HepG2 (cell line): ENCODE measurements around the gene P4HA1. TPM values are rescaled to one million over a fixed set of nuclear protein-coding genes. Genes with fewer than 3 reads are reported as not detected.
A peak's percentile ranks its signal among the peaks of the same experiment; 100 is the strongest.

Experiments used
- ATAC-seq: fragments of 200-7000 bp; cut with Tn5 transposase; 3 replicates; pipeline ENCODE4 v1.9.1; 2020; ENCODE audit warnings: mild to moderate bottlenecking, moderate library complexity
- BruUV-seq: library from RNA; stranded (reverse); fragments of 400-500 nt; replicated peaks from 2 replicates; lab custom pipeline; 2021; lab: Mats Ljungman, UMichigan
- CTCF ChIA-PET: fragments of 300-600 bp; formaldehyde crosslinking; extraction: SDS; loops from one replicate; lab custom pipeline; 2021; ENCODE audit warnings: low total read pairs, inconsistent platforms, low intra/inter-chr PET ratio; lab: Yijun Ruan, JAX
- POLR2A ChIA-PET: fragments of 350-600 bp; sonication (Branson Sonifier 250); formaldehyde crosslinking; loops from one replicate; lab custom pipeline; 2020; ENCODE audit warnings: antibody characterized with exemption, inconsistent platforms; lab: Yijun Ruan, JAX
- DNase-seq: peaks from one replicate; pipeline ENCODE4 v3.0.0-alpha.2; 2015; ENCODE audit warnings: low spot score
- FAIRE-seq: peaks from 3 replicates; lab custom pipeline; 2011; peaks lifted over from hg19 to GRCh38; lab: Jason Lieb, UNC
- H2AFZ ChIP-seq: one replicate; pipeline ENCODE4 v1.6.1; 2011; ENCODE audit warnings: low read length, inconsistent platforms
- H3K27ac ChIP-seq: fragments of 300-600 bp; 3 replicates; pipeline ENCODE4 v1.8.0; 2011; ENCODE audit warnings: mixed run types, mild to moderate bottlenecking, mixed read lengths, low read length, inconsistent platforms; ENCODE audit not compliant: insufficient read depth; ENCODE audit errors: extremely low read length
- H3K27me3 ChIP-seq, 2 experiments: fragments of 200-600 bp in 1 of 2; 2 replicates in 1 of 2; 3 replicates in 1 of 2; pipeline versions ENCODE4 v1.6.0 to v1.8.0; 2011; ENCODE audit warnings: low read length in 2 of 2, mild to moderate bottlenecking in 2 of 2, moderate library complexity in 2 of 2, inconsistent platforms in 1 of 2; ENCODE audit not compliant: insufficient read depth in 2 of 2, control insufficient read depth in 1 of 2
- H3K36me3 ChIP-seq, 2 experiments: fragments of 200-600 bp in 1 of 2; replicated peaks in 1 of 2; 2 replicates in 1 of 2; 3 replicates in 1 of 2; pipeline versions ENCODE4 v1.5.1 to v1.8.0; 2011; ENCODE audit warnings: low read length in 2 of 2, inconsistent platforms in 1 of 2; ENCODE audit not compliant: insufficient read depth in 2 of 2, control insufficient read depth in 1 of 2
- H3K4me1 ChIP-seq: 2 replicates; pipeline ENCODE4 v1.5.1; 2012; ENCODE audit warnings: low read length, inconsistent platforms; ENCODE audit not compliant: insufficient read depth
- H3K4me2 ChIP-seq: 2 replicates; pipeline ENCODE4 v1.6.0; 2011; ENCODE audit warnings: low read depth, low read length, inconsistent platforms
- H3K4me3 ChIP-seq, 3 experiments: fragments of 200-600 bp in 1 of 3; sonication (generic), shearing (Covaris generic) in 1 of 3; replicated peaks in 1 of 3; 2 replicates each; pipeline ENCODE4 v1.5.1; 2011 to 2016; ENCODE audit warnings: low read length in 3 of 3, inconsistent platforms in 2 of 3, low read depth in 2 of 3, mild to moderate bottlenecking in 2 of 3, control low read depth in 1 of 3, mixed read lengths in 1 of 3; ENCODE audit not compliant: insufficient read depth in 1 of 3
- H3K79me2 ChIP-seq: one replicate; pipeline ENCODE4 v1.6.1; 2011; ENCODE audit warnings: low read length, inconsistent platforms; ENCODE audit not compliant: insufficient read depth
- H3K9ac ChIP-seq: 2 replicates; pipeline ENCODE4 v1.6.0; 2011; ENCODE audit warnings: mild to moderate bottlenecking, low read depth, low read length, inconsistent platforms; ENCODE audit not compliant: insufficient read depth
- H3K9me3 ChIP-seq: 2 replicates; pipeline ENCODE4 v1.5.1; 2012; ENCODE audit warnings: mild to moderate bottlenecking, low read length
- H4K20me1 ChIP-seq: 2 replicates; pipeline ENCODE4 v1.6.0; 2011; ENCODE audit warnings: inconsistent platforms, mild to moderate bottlenecking, low read length, moderate library complexity; ENCODE audit not compliant: insufficient read depth
- BCL6 ChIP-seq: IDR thresholded peaks from 2 replicates; pipeline ENCODE4 v1.6.1; 2016; ENCODE audit warnings: missing genetic modification reagents, missing compliant biosample characterization
- HDAC2 ChIP-seq: sonication (generic); formaldehyde crosslinking; IDR thresholded peaks from 2 replicates; pipeline ENCODE4 v1.4.0; 2020; ENCODE audit warnings: missing genetic modification reagents
- JUN ChIP-seq: sonication (generic); formaldehyde crosslinking; IDR thresholded peaks from 2 replicates; pipeline ENCODE4 v1.4.0; 2020; ENCODE audit warnings: mild to moderate bottlenecking, missing genetic modification reagents
- MEIS2 ChIP-seq: sonication (generic); formaldehyde crosslinking; IDR thresholded peaks from 2 replicates; pipeline ENCODE4 v1.9.0; 2021; ENCODE audit warnings: mild to moderate bottlenecking, missing genetic modification reagents
- ZSCAN22 ChIP-seq: sonication (generic); formaldehyde crosslinking; IDR thresholded peaks from 2 replicates; pipeline ENCODE4 v1.4.0; 2020; ENCODE audit warnings: mild to moderate bottlenecking, missing genetic modification reagents
- WGBS: methylation state at CpG from one replicate; pipeline ENCODE4 v1.1.6; 2017; ENCODE audit warnings: low lambda C conversion rate; 5-methylcytosine and 5-hydroxymethylcytosine counted together
- in situ Hi-C: cut with HindIII; loops from 2 replicates; pipeline ENCODE4 v1.10.0; 2017; ENCODE audit warnings: low pct_unique_long_range_greater_than_20kb; ENCODE audit not compliant: extremely low pct_ligation_motif_present
- intact Hi-C: fragments of 100-400 bp; cut with micrococcal nuclease; formaldehyde crosslinking; loops from one replicate; pipeline ENCODE4 v1.10.0; 2022; ENCODE audit not compliant: unreplicated experiment
- polyA plus RNA-seq, 8 experiments: library from polyadenylated mRNA; depleted of rRNA in 3 of 8; stranded (reverse) in 7 of 8; unstranded in 1 of 8; fragments of >200 nt; fragmentation: Illumina TruSeq in 4 of 8; extraction: Trizol in 4 of 8; gene quantifications; 2 replicates each; pipeline versions ENCODE4 v1.2.1 to v1.2.3, GENCODE V29; 2011 to 2016; ENCODE audit warnings: low read depth in 4 of 8, missing spikeins in 1 of 8, mixed read lengths in 1 of 8; ENCODE audit not compliant: insufficient read depth in 1 of 8
- total RNA-seq, 5 experiments: library from RNA; depleted of rRNA; stranded (reverse); fragments of >200 nt; fragmentation: Illumina TruSeq; extraction: Trizol; gene quantifications; 2 replicates each; pipeline ENCODE4 v1.2.3, GENCODE V29; 2016; ENCODE audit warnings: low read depth in 1 of 5
- TF ChIP-seq, protein P1 (sequence below): IDR thresholded peaks from 2 replicates; pipeline ENCODE4 v1.6.1; 2016; ENCODE audit warnings: mild to moderate bottlenecking
- TF ChIP-seq, protein P2 (sequence below): sonication (generic); formaldehyde crosslinking; IDR thresholded peaks from 2 replicates; pipeline ENCODE4 v1.9.0; 2022; ENCODE audit warnings: low read depth, missing genetic modification reagents
- TF ChIP-seq, protein P3 (sequence below): sonication (generic); formaldehyde crosslinking; conservative IDR thresholded peaks from 2 replicates; pipeline ENCODE4 v1.8.0; 2022; ENCODE audit warnings: low read depth, missing genetic modification reagents
- TF ChIP-seq, protein P4 (sequence below): sonication (generic); formaldehyde crosslinking; IDR thresholded peaks from 2 replicates; pipeline ENCODE4 v1.4.0; 2020; ENCODE audit warnings: missing genetic modification reagents

Gene P4HA1
- total and polyA plus RNA-seq, 2 of the 13 experiments (the other 11 are each of a cell fraction or from before 2014, with no cell fraction given), result 63.1 to 196 TPM

DNA sequence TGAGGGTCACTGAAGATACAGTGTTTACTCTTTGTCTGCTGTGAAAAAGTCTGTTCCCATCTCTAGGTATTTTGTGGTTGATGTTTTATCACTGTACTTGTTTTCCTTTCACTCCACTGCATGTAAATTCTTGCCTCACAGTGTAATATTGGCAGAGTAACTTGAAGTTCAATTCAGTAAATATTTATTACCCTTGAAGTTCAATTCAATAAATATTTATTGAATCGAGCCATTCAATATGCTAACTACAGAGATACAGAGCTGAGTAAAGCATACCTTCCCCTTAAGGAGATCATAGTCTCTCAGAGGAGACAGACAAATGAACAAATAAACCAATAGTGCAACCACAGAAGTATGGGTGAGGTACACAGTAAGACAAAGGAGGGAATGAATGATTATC, 22.8 kb upstream of the P4HA1 start (continued):
- TF ChIP-seq MEIS2 (CRISPR knock-in tag), result no peak
- TF ChIP-seq, protein P1, sequence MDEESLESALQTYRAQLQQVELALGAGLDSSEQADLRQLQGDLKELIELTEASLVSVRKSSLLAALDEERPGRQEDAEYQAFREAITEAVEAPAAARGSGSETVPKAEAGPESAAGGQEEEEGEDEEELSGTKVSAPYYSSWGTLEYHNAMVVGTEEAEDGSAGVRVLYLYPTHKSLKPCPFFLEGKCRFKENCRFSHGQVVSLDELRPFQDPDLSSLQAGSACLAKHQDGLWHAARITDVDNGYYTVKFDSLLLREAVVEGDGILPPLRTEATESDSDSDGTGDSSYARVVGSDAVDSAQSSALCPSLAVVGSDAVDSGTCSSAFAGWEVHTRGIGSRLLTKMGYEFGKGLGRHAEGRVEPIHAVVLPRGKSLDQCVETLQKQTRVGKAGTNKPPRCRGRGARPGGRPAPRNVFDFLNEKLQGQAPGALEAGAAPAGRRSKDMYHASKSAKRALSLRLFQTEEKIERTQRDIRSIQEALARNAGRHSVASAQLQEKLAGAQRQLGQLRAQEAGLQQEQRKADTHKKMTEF (CRISPR knock-in tag), result 0 out of 2 replicates have a peak, but pooled peaks have one; percentile 40
- peak; percentile 96 for TF ChIP-seq BCL6
- no peak for TF ChIP-seq ZSCAN22
- TF ChIP-seq HDAC2 (CRISPR knock-in tag), result 0 out of 2 replicates have a peak, but pooled peaks have one; percentile 23
- TF ChIP-seq JUN (CRISPR knock-in tag), result no peak
- TF ChIP-seq, protein P2, sequence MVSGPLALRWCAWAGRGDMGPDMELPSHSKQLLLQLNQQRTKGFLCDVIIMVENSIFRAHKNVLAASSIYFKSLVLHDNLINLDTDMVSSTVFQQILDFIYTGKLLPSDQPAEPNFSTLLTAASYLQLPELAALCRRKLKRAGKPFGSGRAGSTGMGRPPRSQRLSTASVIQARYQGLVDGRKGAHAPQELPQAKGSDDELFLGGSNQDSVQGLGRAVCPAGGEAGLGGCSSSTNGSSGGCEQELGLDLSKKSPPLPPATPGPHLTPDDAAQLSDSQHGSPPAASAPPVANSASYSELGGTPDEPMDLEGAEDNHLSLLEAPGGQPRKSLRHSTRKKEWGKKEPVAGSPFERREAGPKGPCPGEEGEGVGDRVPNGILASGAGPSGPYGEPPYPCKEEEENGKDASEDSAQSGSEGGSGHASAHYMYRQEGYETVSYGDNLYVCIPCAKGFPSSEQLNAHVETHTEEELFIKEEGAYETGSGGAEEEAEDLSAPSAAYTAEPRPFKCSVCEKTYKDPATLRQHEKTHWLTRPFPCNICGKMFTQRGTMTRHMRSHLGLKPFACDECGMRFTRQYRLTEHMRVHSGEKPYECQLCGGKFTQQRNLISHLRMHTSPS (CRISPR knock-in tag), result no peak

DNA sequence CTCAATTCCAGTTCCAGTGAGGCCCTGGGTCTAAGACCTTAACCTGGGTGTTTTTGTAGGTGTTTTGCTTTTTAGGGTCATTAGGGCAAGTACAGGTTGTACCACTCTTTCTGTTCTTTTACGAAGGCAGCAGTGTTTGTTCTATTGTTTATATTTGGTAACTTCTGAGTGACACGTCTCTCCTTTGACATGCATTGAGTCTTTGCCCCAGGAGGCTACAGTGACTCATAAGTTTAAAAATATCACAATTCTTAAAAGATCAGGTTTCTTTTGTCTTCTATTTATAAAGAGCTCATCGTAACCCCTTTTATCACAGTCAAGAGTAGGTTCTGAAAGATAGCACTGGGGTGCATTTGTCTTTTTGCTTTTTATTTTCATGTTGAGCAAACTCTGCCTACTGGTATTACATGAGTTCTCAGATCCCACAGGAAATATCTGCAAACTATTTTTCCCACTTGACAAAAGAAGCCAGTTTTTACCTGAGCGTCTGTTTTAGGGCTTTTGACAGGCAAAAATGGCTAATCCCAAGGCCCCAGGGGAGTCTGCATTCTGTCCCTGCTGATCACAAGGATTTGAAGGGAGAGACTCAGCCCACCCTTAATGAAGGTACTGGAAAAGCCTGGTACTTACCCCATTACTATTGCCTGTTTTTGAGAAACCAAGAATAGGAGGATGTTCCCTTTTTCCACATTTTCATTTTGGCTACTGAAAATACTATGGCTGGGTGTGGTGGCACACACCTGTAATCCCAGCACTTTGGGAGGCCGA, 21.5 kb upstream of the P4HA1 start:
- Histone ChIP-seq H3K9ac (no peak overlapping the region), H3K36me3 (peaks cover 0 to 1% of the 10 kb centered on the region in 2 experiments; a peak in 1 of 5 replicates), H2AFZ (no peak overlapping the region), H3K9me3 (no peaks in the 10 kb centered on the region), H3K79me2 (no peaks in the 10 kb centered on the region), H3K4me2 (peak overlapping the region; percentile 49), H3K27me3 (no peaks in the 10 kb centered on the region), H3K4me1 (peaks cover 52% of the 10 kb centered on the region), H3K27ac (peak overlapping the region; percentile 61), H4K20me1 (no peaks in the 10 kb centered on the region), H3K4me3 (no peak overlapping the region; a peak in 1 of 6 replicates)
- in situ Hi-C loops (no loop called here), intact Hi-C loops (no loop called here)
- FAIRE-seq (peak; percentile 42), ATAC-seq (peak; percentile 54; the same call in 2 of the 3 replicates), DNase-seq (peak; percentile 53)
- BruUV-seq, result no TSS peak
- 43% methylated on average over 5 of the region's 5 CpGs for WGBS
- POLR2A ChIA-PET, result interaction anchor here (2.5 kb wide), 1 partner anchor 22 kb away, joined by 12 read pairs; the partner anchor contains the start of gene P4HA1
- CTCF ChIA-PET, result no interaction called here
- TF ChIP-seq, protein P3, sequence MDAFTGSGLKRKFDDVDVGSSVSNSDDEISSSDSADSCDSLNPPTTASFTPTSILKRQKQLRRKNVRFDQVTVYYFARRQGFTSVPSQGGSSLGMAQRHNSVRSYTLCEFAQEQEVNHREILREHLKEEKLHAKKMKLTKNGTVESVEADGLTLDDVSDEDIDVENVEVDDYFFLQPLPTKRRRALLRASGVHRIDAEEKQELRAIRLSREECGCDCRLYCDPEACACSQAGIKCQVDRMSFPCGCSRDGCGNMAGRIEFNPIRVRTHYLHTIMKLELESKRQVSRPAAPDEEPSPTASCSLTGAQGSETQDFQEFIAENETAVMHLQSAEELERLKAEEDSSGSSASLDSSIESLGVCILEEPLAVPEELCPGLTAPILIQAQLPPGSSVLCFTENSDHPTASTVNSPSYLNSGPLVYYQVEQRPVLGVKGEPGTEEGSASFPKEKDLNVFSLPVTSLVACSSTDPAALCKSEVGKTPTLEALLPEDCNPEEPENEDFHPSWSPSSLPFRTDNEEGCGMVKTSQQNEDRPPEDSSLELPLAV (CRISPR knock-in tag), result no peak
- TF ChIP-seq, protein P4, sequence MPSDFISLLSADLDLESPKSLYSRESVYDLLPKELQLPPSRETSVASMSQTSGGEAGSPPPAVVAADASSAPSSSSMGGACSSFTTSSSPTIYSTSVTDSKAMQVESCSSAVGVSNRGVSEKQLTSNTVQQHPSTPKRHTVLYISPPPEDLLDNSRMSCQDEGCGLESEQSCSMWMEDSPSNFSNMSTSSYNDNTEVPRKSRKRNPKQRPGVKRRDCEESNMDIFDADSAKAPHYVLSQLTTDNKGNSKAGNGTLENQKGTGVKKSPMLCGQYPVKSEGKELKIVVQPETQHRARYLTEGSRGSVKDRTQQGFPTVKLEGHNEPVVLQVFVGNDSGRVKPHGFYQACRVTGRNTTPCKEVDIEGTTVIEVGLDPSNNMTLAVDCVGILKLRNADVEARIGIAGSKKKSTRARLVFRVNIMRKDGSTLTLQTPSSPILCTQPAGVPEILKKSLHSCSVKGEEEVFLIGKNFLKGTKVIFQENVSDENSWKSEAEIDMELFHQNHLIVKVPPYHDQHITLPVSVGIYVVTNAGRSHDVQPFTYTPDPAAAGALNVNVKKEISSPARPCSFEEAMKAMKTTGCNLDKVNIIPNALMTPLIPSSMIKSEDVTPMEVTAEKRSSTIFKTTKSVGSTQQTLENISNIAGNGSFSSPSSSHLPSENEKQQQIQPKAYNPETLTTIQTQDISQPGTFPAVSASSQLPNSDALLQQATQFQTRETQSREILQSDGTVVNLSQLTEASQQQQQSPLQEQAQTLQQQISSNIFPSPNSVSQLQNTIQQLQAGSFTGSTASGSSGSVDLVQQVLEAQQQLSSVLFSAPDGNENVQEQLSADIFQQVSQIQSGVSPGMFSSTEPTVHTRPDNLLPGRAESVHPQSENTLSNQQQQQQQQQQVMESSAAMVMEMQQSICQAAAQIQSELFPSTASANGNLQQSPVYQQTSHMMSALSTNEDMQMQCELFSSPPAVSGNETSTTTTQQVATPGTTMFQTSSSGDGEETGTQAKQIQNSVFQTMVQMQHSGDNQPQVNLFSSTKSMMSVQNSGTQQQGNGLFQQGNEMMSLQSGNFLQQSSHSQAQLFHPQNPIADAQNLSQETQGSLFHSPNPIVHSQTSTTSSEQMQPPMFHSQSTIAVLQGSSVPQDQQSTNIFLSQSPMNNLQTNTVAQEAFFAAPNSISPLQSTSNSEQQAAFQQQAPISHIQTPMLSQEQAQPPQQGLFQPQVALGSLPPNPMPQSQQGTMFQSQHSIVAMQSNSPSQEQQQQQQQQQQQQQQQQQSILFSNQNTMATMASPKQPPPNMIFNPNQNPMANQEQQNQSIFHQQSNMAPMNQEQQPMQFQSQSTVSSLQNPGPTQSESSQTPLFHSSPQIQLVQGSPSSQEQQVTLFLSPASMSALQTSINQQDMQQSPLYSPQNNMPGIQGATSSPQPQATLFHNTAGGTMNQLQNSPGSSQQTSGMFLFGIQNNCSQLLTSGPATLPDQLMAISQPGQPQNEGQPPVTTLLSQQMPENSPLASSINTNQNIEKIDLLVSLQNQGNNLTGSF (CRISPR knock-in tag), result no peak
